Mesothelial cell of epicardium (in vitro differentiated cells): ENCODE measurements around the gene HOXB9. TPM values are rescaled to one million over a fixed set of nuclear protein-coding genes. Genes with fewer than 3 reads are reported as not detected.

Experiments used
- DNase-seq, 2 experiments: peaks; one replicate each; pipeline ENCODE4 v3.0.0; 2021; ENCODE audit warnings: low spot score in 2 of 2; ENCODE audit not compliant: unreplicated experiment in 2 of 2
- H3K27ac Mint-ChIP-seq: 2 replicates; pipeline ENCODE4 v1.8.0; 2021; ENCODE audit warnings: mixed read lengths
- H3K27me3 Mint-ChIP-seq: 2 replicates; pipeline ENCODE4 v1.8.0; 2021; ENCODE audit warnings: low read depth, mixed read lengths
- H3K36me3 Mint-ChIP-seq: 2 replicates; pipeline ENCODE4 v1.8.0; 2021; ENCODE audit warnings: mixed read lengths
- H3K4me1 Mint-ChIP-seq: 2 replicates; pipeline ENCODE4 v1.8.0; 2021; ENCODE audit warnings: mixed read lengths
- H3K4me3 Mint-ChIP-seq: 2 replicates; pipeline ENCODE4 v1.8.0; 2021; ENCODE audit warnings: mild to moderate bottlenecking, moderate library complexity, mixed read lengths
- H3K9me3 Mint-ChIP-seq: 2 replicates; pipeline ENCODE4 v1.8.0; 2021; ENCODE audit warnings: mixed read lengths
- CTCF ChIP-seq: fragments of 200-600 bp; sonication (generic); IDR thresholded peaks from one replicate; pipeline ENCODE4 v1.5.0; 2021; ENCODE audit warnings: antibody characterized with exemption; ENCODE audit not compliant: unreplicated experiment
- total RNA-seq: library from RNA; stranded (reverse); gene quantifications from 3 replicates; pipeline ENCODE4 v1.2.1, GENCODE V29; 2021

HOXB9 gene
- total RNA-seq, 1 donor from 2014 or later, result 35.4 TPM

GRCh38 chr17:48624118-48624517 lies 2.0 kb downstream of the HOXB9 start:
- peaks cover 83% of the 10 kb centered on the region for H3K27me3 Mint-ChIP-seq
- peak overlapping the region; percentile 84 for H3K4me3 Mint-ChIP-seq
- no peak for TF ChIP-seq CTCF
- no peaks in the 10 kb centered on the region for H3K9me3 Mint-ChIP-seq
- peaks cover 18% of the 10 kb centered on the region for H3K36me3 Mint-ChIP-seq
- H3K27ac Mint-ChIP-seq, result peak overlapping the region; percentile 15
- DNase-seq, result no peak
- peaks cover 59% of the 10 kb centered on the region for H3K4me1 Mint-ChIP-seq

GRCh38 chr17:48623583-48623982 lies 2.6 kb downstream of the HOXB9 start:
- Mint-ChIP-seq H3K36me3 (peaks cover 18% of the 10 kb centered on the region), H3K4me3 (peak overlapping the region; percentile 84), H3K27ac (no peak overlapping the region), H3K4me1 (peaks cover 62% of the 10 kb centered on the region), H3K27me3 (peaks cover 79% of the 10 kb centered on the region), H3K9me3 (no peaks in the 10 kb centered on the region)
- DNase-seq, result no peak
- TF ChIP-seq CTCF, result no peak

- Mint-ChIP-seq H3K4me1 (peaks cover 62% of the 10 kb centered on the region), H3K27ac (no peak overlapping the region), H3K9me3 (no peaks in the 10 kb centered on the region), H3K4me3 (no peak overlapping the region), H3K27me3 (peaks cover 78% of the 10 kb centered on the region), H3K36me3 (peaks cover 18% of the 10 kb centered on the region)
- no peak for TF ChIP-seq CTCF
- no peak for DNase-seq
Observed at GRCh38 chr17:48622857-48623256, 3.3 kb downstream of the HOXB9 start.

- Mint-ChIP-seq H3K9me3 (no peaks in the 10 kb centered on the region), H3K36me3 (peaks cover 18% of the 10 kb centered on the region), H3K4me3 (peak overlapping the region; percentile 36), H3K27me3 (peaks cover 76% of the 10 kb centered on the region), H3K27ac (peak overlapping the region; percentile 30), H3K4me1 (peaks cover 64% of the 10 kb centered on the region)
- no peak for DNase-seq
- no peak for TF ChIP-seq CTCF
Observed at GRCh38 chr17:48621410-48622392, 4.5 kb downstream of the HOXB9 start.

GRCh38 chr17:48620461-48621139 lies 5.6 kb downstream of the HOXB9 start:
- DNase-seq, result no peak
- H3K9me3 Mint-ChIP-seq, result no peaks in the 10 kb centered on the region
- TF ChIP-seq CTCF, result no peak
- H3K4me3 Mint-ChIP-seq, result peak overlapping the region; percentile 47
- H3K27ac Mint-ChIP-seq, result peak overlapping the region; percentile 86
- H3K36me3 Mint-ChIP-seq, result peaks cover 18% of the 10 kb centered on the region
- H3K27me3 Mint-ChIP-seq, result peaks cover 75% of the 10 kb centered on the region
- peaks cover 70% of the 10 kb centered on the region for H3K4me1 Mint-ChIP-seq
